Activated CD4-positive, alpha-beta T cell treated with anti-CD3 and anti-CD28 coated beads, Interleukin-2, Interleukin-6, amounts not matched to agents 100 ng/mL and 50 ng/mL, durations not matched to agents 16 hours and 8 hours (primary cell): Measurements from ENCODE around the gene TIE1.
A peak's percentile ranks its signal among the peaks of the same experiment; 100 is the strongest.

Source experiments
- DNase-seq: peaks from one replicate; pipeline ENCODE4 v3.0.0-alpha.2; 2020

Gene TIE1

DNA sequence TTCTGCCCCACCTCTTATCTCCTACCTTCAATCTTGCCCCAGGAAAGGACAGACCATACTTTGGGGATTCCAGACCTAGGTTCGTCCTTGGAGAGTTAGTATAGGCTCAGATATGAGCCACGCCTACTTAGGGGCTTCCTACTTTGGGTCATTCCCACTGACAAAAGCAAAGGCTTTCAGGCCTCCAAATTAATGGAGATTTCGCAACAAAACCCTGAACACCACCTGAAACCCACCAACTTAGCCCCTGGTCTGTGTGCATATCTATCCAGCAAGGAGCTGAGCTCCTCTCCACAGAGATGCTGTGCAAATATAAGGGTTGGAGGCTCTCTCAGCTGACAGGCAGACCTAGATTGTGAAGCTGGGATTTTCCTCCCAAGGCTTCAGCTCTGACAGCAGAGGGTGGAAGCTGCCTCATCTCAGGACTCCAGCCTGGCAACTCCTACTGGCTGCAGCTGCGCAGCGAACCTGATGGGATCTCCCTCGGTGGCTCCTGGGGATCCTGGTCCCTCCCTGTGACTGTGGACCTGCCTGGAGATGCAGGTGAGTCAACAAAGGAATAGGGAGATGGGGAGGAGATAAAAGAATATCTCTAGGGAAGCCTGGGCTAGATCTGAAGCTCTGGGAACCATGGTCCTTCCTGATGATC lies 38.9 kb downstream of the TIE1 start:
- no peak for DNase-seq

GRCh38 chr1:43340559-43340958 lies 39.8 kb downstream of the TIE1 start:
- DNase-seq: no peak

DNA sequence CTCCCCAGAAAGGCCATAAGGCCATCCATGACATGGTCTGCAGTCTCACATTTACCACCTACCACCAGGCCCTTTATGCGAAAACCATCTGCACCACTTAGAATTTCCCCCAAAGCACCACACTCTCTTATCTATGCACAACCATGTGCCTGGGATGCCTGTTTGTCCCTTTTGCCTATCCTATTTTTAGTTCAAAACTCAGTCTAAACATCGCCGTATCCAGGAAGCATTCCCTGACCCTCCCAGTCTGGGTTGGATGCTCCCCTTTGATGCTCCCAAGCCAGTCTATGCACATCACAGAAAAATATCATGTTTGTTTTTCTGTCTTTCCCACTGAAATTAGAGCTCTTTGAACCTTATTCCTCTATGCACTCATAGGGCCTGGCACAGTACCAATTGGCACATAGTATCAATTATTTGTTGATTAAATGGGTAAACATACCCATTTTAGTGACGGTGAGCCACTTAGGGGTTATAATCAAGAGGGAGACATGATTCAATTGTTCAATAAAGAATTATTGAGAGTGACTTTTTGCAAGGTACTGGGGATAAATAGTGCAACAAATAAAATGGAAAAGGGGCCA lies 43.6 kb downstream of the TIE1 start:
- DNase-seq: no peak

- DNase-seq: no peak
Measured at GRCh38 chr1:43345120-43345519, 44.3 kb downstream of the TIE1 start.

- DNase-seq: no peak
Measured at GRCh38 chr1:43346636-43347035, 45.9 kb downstream of the TIE1 start.

GRCh38 chr1:43348343-43348808 lies 47.6 kb downstream of the TIE1 start:
- DNase-seq: no peak

DNA sequence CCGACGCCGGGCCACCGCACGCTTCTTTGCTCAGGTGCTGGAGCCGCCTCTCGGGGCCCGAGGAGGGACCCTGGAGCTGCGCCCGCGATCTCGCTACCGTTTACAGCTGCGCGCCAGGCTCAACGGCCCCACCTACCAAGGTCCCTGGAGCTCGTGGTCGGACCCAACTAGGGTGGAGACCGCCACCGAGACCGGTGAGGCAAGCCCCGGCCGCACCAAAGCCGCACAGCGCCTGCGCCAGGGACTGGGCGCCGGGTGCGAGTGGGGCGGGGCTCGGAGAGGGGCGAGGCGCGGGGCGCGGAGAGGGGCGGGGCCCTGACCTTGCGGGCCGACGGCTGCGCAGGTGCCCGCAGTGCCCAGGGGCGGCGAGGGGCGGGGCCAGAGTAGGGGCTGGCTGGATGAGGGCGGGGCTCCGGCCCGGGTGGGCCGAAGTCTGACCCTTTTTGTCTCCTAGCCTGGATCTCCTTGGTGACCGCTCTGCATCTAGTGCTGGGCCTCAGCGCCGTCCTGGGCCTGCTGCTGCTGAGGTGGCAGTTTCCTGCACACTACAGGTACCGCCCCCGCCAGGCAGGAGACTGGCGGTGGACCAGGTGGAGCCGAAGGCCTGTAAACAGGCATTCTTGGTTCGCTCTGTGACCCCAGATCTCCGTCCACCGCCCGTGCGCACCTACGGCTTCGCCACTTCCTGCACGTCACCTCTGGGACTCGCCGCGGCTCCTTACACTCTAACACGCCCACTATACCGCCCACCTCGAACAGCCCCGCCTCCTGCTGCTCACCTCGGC lies 48.2 kb downstream of the TIE1 start:
- DNase-seq: peak; percentile 54

GRCh38 chr1:43349594-43350306 lies 49.0 kb downstream of the TIE1 start:
- no peak for DNase-seq

DNA sequence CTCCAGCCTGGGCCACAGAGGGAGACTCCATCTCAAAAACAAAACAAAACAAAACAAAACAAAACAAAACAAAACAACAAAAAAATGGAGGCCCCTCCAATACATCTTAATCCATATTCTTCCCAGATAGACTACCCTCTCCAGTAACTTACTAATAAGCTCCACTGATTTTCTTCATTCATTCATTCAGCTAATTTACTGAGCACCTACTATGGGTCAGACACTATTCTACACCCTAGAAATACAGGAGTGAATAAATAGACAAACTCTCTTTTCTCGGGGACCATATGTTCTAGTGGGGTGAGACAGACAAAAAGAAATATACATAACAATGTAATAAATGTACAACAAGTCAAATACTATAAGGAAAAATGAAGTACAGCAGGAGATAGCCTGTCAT lies 50.2 kb downstream of the TIE1 start:
- no peak for DNase-seq

GRCh38 chr1:43351421-43352350 lies 50.9 kb downstream of the TIE1 start:
- no peak for DNase-seq

DNA sequence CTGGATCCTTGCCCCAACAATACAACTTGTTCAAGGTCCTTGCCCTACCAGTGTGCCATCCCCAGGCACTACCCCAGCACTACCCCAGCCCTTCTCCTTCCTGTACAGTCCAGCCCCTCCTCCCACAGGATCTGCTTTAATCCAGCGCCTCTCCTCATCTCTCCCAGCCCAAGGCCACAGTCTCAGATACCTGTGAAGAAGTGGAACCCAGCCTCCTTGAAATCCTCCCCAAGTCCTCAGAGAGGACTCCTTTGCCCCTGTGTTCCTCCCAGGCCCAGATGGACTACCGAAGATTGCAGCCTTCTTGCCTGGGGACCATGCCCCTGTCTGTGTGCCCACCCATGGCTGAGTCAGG lies 51.5 kb downstream of the TIE1 start:
- DNase-seq: no peak

GRCh38 chr1:43352881-43353280 lies 52.1 kb downstream of the TIE1 start:
- no peak for DNase-seq

DNA sequence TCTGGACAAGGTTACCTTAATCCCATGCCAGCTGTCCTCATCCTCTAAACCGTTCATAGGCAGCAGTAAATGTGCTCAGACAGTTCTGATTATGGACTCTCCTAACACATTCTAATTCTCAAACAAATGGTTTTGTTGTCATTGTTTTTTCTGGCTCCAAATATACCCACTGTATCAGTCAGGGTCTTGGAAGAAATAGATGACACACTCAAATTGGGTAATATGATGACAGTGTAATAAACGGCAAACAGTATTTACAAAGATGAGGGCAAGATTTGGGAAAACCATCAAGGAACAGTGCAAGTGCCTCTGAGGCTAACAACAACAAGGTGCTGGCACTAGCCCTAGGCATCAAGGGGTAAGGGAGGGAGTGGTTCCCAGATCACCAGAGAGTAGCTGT lies 53.7 kb downstream of the TIE1 start:
- no peak for DNase-seq

DNA sequence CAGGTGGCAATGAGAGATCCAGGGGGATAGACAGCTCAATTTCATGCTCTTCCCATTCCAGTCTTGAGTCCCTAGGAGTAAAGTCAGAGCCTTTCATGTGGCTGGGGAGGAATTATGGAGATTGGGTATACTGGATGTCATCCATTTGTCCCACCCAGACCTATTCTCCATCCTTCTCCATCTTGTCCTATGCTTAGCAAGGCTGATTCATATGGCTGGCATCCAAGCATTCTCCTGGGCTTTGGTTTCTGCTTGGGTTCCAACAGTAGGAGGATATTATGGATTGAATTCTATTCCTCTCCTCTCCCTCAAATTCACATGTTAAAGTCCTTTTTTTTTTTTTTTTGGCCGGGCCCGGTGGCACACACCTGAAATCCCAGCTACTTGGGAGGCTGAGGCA lies 54.2 kb downstream of the TIE1 start:
- DNase-seq: no peak

- DNase-seq: no peak
Measured at GRCh38 chr1:43357251-43357650, 56.5 kb downstream of the TIE1 start.

- DNase-seq: peak; percentile 29
Measured at GRCh38 chr1:43358121-43358745, 57.5 kb downstream of the TIE1 start.

- DNase-seq: peak; percentile 100
Measured at GRCh38 chr1:43358746-43359693, 58.2 kb downstream of the TIE1 start, which contains the start of gene CDC20. CDC20 (plus strand) TSS chr1:43358981; CDS start chr1:43359216, 235 bp downstream.

- DNase-seq: no peak
Measured at GRCh38 chr1:43359696-43360095, 58.9 kb downstream of the TIE1 start.

DNA sequence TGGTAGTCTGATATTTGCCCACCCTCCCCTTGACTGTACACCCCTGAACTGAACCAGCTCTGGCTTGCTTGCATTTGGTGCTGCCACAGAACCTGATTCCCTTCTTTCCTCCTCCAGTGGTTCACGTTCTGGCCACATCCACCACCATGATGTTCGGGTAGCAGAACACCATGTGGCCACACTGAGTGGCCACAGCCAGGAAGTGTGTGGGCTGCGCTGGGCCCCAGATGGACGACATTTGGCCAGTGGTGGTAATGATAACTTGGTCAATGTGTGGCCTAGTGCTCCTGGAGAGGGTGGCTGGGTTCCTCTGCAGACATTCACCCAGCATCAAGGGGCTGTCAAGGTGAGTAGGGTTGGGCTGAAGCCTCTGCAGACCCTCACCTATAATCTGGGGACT lies 59.8 kb downstream of the TIE1 start:
- DNase-seq: no peak

- DNase-seq: peak; percentile 43
Measured at GRCh38 chr1:43363283-43363934, 62.6 kb downstream of the TIE1 start.
